NCI-H1930 (cell line): ENCODE data around the gene PLSCR2.
"Not testable (repeated sequence)": the region's sequence is repeated elsewhere in the genome, so short reads cannot be mapped to it uniquely, and the experiment has no call there.

Source experiments
- DNase-seq, 2 experiments: peaks; one replicate each; lab custom pipeline; 2025; lab: John Stamatoyannopoulos, UW

The PLSCR2 gene

GRCh38 chr3:146469150-146470017 is at the start of gene PLSCR2:
Gene PLSCR2 (minus strand): TSS chr3:146469561. CDS start chr3:146459904, 9,657 bp downstream.
- DNase-seq, result peak; percentile 17 to 47

- DNase-seq, result peak; percentile 6 to 66
These were observed 48.5 kb upstream of the PLSCR2 start for GRCh38 chr3:146517684-146518435.

GRCh38 chr3:146513386-146514051 is 44.2 kb upstream of the PLSCR2 start:
- no peak for DNase-seq

- no peak for DNase-seq
These were observed 42.2 kb upstream of the PLSCR2 start for GRCh38 chr3:146511402-146512134.

- DNase-seq, result no peak
These were observed 38.2 kb upstream of the PLSCR2 start for GRCh38 chr3:146507331-146508120.

GRCh38 chr3:146505516-146505915 is 36.2 kb upstream of the PLSCR2 start:
- no peak for DNase-seq

- DNase-seq, result no peak
These were observed 35.3 kb upstream of the PLSCR2 start for GRCh38 chr3:146504498-146505197.

- peak in 1 of 2 experiments; percentile 38 for DNase-seq
These were observed 34.3 kb upstream of the PLSCR2 start for GRCh38 chr3:146503461-146504202.

GRCh38 chr3:146502887-146503460 is 33.6 kb upstream of the PLSCR2 start:
- DNase-seq, result no peak

- no peak for DNase-seq
These were observed 32.4 kb upstream of the PLSCR2 start for GRCh38 chr3:146501752-146502151.

- no peak for DNase-seq
These were observed 30.3 kb upstream of the PLSCR2 start for GRCh38 chr3:146499701-146500100.

GRCh38 chr3:146498002-146498736 is 28.8 kb upstream of the PLSCR2 start:
- no peak for DNase-seq

GRCh38 chr3:146497145-146497843 is 27.9 kb upstream of the PLSCR2 start:
- DNase-seq, result not testable (repeated sequence)

- no peak for DNase-seq
These were observed 27.4 kb upstream of the PLSCR2 start for GRCh38 chr3:146496726-146497125.

- DNase-seq, result no peak
These were observed 26.9 kb upstream of the PLSCR2 start for GRCh38 chr3:146496251-146496650.

- DNase-seq, result no peak
These were observed 24.4 kb upstream of the PLSCR2 start for GRCh38 chr3:146493761-146494160.

- DNase-seq, result no peak
These were observed 23.9 kb upstream of the PLSCR2 start for GRCh38 chr3:146493221-146493620.

GRCh38 chr3:146491303-146491702 is 21.9 kb upstream of the PLSCR2 start:
- DNase-seq, result no peak
